HEK293 (cell line): ENCODE measurements around the gene ZNF76.

ENCODE experiments used
- ZBTB26 ChIP-seq: fragments of 450-650 bp; formaldehyde crosslinking; optimal IDR thresholded peaks from 2 replicates; pipeline ENCODE3; 2016; ENCODE audit warnings: missing biosample characterization, mild to moderate bottlenecking, missing genetic modification characterization
- ZNF24 ChIP-seq: fragments of 450-650 bp; formaldehyde crosslinking; IDR thresholded peaks from 2 replicates; pipeline ENCODE4 v1.5.1; 2016; ENCODE audit warnings: missing biosample characterization, missing genetic modification characterization
- TF ChIP-seq, protein P1 (sequence below): fragments of 450-650 bp; formaldehyde crosslinking; IDR thresholded peaks from 2 replicates; pipeline ENCODE4 v1.5.1; 2016; ENCODE audit warnings: missing biosample characterization, missing genetic modification characterization
- TF ChIP-seq, protein P2 (sequence below): fragments of 450-650 bp; formaldehyde crosslinking; IDR thresholded peaks from 2 replicates; pipeline ENCODE4 v1.5.1; 2016; ENCODE audit warnings: missing biosample characterization, missing genetic modification characterization
- TF ChIP-seq, protein P3 (sequence below): fragments of 450-650 bp; formaldehyde crosslinking; IDR thresholded peaks from 2 replicates; pipeline ENCODE4 v1.5.1; 2016; ENCODE audit warnings: missing biosample characterization, missing genetic modification characterization

GRCh38 chr6:35264550-35265274 is 5.2 kb downstream of the ZNF76 start:
- no peak for TF ChIP-seq ZBTB26 (tag by site-specific recombination)
- TF ChIP-seq ZNF24 (tag by site-specific recombination), result no peak
- TF ChIP-seq, protein P1, sequence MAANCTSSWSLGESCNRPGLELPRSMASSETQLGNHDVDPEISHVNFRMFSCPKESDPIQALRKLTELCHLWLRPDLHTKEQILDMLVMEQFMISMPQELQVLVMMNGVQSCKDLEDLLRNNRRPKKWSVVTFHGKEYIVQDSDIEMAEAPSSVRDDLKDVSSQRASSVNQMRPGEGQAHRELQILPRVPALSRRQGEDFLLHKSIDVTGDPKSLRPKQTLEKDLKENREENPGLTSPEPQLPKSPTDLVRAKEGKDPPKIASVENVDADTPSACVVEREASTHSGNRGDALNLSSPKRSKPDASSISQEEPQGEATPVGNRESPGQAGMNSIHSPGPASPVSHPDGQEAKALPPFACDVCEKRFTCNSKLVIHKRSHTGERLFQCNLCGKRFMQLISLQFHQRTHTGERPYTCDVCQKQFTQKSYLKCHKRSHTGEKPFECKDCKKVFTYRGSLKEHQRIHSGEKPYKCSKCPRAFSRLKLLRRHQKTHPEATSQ (tag by site-specific recombination), result no peak
- TF ChIP-seq, protein P2, sequence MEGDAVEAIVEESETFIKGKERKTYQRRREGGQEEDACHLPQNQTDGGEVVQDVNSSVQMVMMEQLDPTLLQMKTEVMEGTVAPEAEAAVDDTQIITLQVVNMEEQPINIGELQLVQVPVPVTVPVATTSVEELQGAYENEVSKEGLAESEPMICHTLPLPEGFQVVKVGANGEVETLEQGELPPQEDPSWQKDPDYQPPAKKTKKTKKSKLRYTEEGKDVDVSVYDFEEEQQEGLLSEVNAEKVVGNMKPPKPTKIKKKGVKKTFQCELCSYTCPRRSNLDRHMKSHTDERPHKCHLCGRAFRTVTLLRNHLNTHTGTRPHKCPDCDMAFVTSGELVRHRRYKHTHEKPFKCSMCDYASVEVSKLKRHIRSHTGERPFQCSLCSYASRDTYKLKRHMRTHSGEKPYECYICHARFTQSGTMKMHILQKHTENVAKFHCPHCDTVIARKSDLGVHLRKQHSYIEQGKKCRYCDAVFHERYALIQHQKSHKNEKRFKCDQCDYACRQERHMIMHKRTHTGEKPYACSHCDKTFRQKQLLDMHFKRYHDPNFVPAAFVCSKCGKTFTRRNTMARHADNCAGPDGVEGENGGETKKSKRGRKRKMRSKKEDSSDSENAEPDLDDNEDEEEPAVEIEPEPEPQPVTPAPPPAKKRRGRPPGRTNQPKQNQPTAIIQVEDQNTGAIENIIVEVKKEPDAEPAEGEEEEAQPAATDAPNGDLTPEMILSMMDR, result no peak
- TF ChIP-seq, protein P3, sequence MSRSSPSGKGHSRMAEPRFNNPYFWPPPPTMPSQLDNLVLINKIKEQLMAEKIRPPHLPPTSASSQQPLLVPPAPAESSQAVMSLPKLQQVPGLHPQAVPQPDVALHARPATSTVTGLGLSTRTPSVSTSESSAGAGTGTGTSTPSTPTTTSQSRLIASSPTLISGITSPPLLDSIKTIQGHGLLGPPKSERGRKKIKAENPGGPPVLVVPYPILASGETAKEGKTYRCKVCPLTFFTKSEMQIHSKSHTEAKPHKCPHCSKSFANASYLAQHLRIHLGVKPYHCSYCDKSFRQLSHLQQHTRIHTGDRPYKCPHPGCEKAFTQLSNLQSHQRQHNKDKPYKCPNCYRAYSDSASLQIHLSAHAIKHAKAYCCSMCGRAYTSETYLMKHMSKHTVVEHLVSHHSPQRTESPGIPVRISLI, result no peak
